Measurements from ENCODE around the gene ALDH4A1.

GRCh38 chr1:18921516-18922251 is 19.3 kb upstream of the ALDH4A1 start:
- TF ChIP-seq CTCF (IDR thresholded peaks at IDR 0.05) (no peak), POLR2A (IDR thresholded peaks at IDR 0.05) (no peak), EP300 (IDR thresholded peaks at IDR 0.05) (no peak)

Measured in ovary (tissue), 3 donors.